Peyer's patch (tissue), 4 donors: ENCODE results near the gene ATP2C1.

ENCODE experiments used
- CTCF ChIP-seq, 6 experiments: fragments of 450-650 bp in 4 of 6; fragments of 200-600 bp in 2 of 6; sonication (generic) in 1 of 6; IDR thresholded peaks; one replicate each; pipeline ENCODE4 v1.5.1; 2017 to 2019; ENCODE audit warnings: antibody characterized with exemption in 6 of 6, mild to moderate bottlenecking in 3 of 6, moderate library complexity in 1 of 6
- POLR2A ChIP-seq, 2 donors: fragments of 450-650 bp; IDR thresholded peaks; one replicate each; pipeline ENCODE4 v1.5.1; 2017; ENCODE audit warnings: antibody characterized with exemption in 2 of 2, mild to moderate bottlenecking in 2 of 2, moderate library complexity in 2 of 2

GRCh38 chr3:130990282-130990681 is 96.4 kb downstream of the ATP2C1 start:
- TF ChIP-seq CTCF (IDR thresholded peaks at IDR 0.05) (no peak), POLR2A (IDR thresholded peaks at IDR 0.05) (no peak)
